Trophoblast cell (in vitro differentiated cells and primary cell): ENCODE measurements around the gene TSN.
"Not testable (repeated sequence)": the region's sequence is repeated elsewhere in the genome, so short reads cannot be mapped to it uniquely, and the experiment has no call there.

Experiments
- DNase-seq, 2 donors: peaks; one replicate each; pipeline ENCODE4 v3.0.0-alpha.2; 2016
- H2AFZ ChIP-seq: 2 replicates; pipeline ENCODE4 v1.6.1; 2013; ENCODE audit warnings: low read length, moderate library complexity, mild to moderate bottlenecking; ENCODE audit not compliant: insufficient read depth, poor library complexity
- H2AK5ac ChIP-seq: 2 replicates; pipeline ENCODE4 v1.6.1; 2013; ENCODE audit warnings: mild to moderate bottlenecking, low read length
- H2BK120ac ChIP-seq: 2 replicates; pipeline ENCODE4 v1.6.1; 2013; ENCODE audit warnings: low read length, mild to moderate bottlenecking, moderate library complexity; ENCODE audit not compliant: insufficient read depth, poor library complexity
- H2BK12ac ChIP-seq: 2 replicates; pipeline ENCODE4 v1.6.1; 2013; ENCODE audit warnings: mild to moderate bottlenecking, low read length, moderate library complexity
- H2BK5ac ChIP-seq: 2 replicates; pipeline ENCODE4 v1.6.1; 2013; ENCODE audit warnings: low read length, low read depth, moderate library complexity, mild to moderate bottlenecking; ENCODE audit not compliant: poor library complexity
- H3K14ac ChIP-seq: 2 replicates; pipeline ENCODE4 v1.6.1; 2013; ENCODE audit warnings: mild to moderate bottlenecking, low read length
- H3K18ac ChIP-seq: 2 replicates; pipeline ENCODE4 v1.6.1; 2013; ENCODE audit warnings: mild to moderate bottlenecking, low read length
- H3K23ac ChIP-seq: 2 replicates; pipeline ENCODE4 v1.6.1; 2013; ENCODE audit warnings: low read length
- H3K27ac ChIP-seq: 2 replicates; pipeline ENCODE4 v1.5.1; 2013; ENCODE audit warnings: low read depth, mild to moderate bottlenecking, inconsistent platforms, low read length, moderate library complexity
- H3K27me3 ChIP-seq: 2 replicates; pipeline ENCODE4 v1.6.1; 2013; ENCODE audit warnings: inconsistent platforms, mild to moderate bottlenecking, low read length, moderate library complexity; ENCODE audit not compliant: insufficient read depth
- H3K36me3 ChIP-seq, 2 experiments: 1 replicate in 1 of 2; 2 replicates in 1 of 2; pipeline ENCODE4 v1.6.1; 2013; ENCODE audit warnings: low read length in 2 of 2, mild to moderate bottlenecking in 2 of 2, moderate library complexity in 1 of 2; ENCODE audit not compliant: insufficient read depth in 2 of 2, control insufficient read depth in 1 of 2
- H3K4ac ChIP-seq: 2 replicates; pipeline ENCODE4 v1.6.1; 2013; ENCODE audit warnings: low read depth, mild to moderate bottlenecking, low read length, moderate library complexity
- H3K4me1 ChIP-seq, 2 experiments: 1 replicate in 1 of 2; 2 replicates in 1 of 2; pipeline ENCODE4 v1.6.1; 2013; ENCODE audit warnings: low read length in 2 of 2, mild to moderate bottlenecking in 2 of 2, moderate library complexity in 1 of 2; ENCODE audit not compliant: insufficient read depth in 2 of 2, control insufficient read depth in 1 of 2
- H3K4me2 ChIP-seq: 2 replicates; pipeline ENCODE4 v1.6.1; 2013; ENCODE audit warnings: inconsistent platforms, mild to moderate bottlenecking, low read length, moderate library complexity
- H3K4me3 ChIP-seq: 2 replicates; pipeline ENCODE4 v1.5.1; 2013; ENCODE audit warnings: mild to moderate bottlenecking, low read depth, low read length, inconsistent platforms
- H3K79me1 ChIP-seq: one replicate; pipeline ENCODE4 v1.6.1; 2013; ENCODE audit warnings: low read length
- H3K79me2 ChIP-seq: 2 replicates; pipeline ENCODE4 v1.6.1; 2013; ENCODE audit warnings: low read length, mild to moderate bottlenecking; ENCODE audit not compliant: control insufficient read depth, insufficient read depth, poor library complexity
- H3K9ac ChIP-seq: 2 replicates; pipeline ENCODE4 v1.6.1; 2013; ENCODE audit warnings: mild to moderate bottlenecking, low read length
- H3K9me3 ChIP-seq: 2 replicates; pipeline ENCODE4 v1.6.1; 2013; ENCODE audit warnings: low read depth, mild to moderate bottlenecking, control low read depth, inconsistent platforms, low read length; ENCODE audit not compliant: insufficient read depth
- H4K12ac ChIP-seq: 2 replicates; pipeline ENCODE4 v1.6.1; 2013; ENCODE audit warnings: low read depth, mild to moderate bottlenecking, low read length, moderate library complexity
- H4K8ac ChIP-seq: 2 replicates; pipeline ENCODE4 v1.6.1; 2013; ENCODE audit warnings: low read depth, mild to moderate bottlenecking, low read length, moderate library complexity
- H4K91ac ChIP-seq: one replicate; pipeline ENCODE4 v1.6.1; 2013; ENCODE audit warnings: low read depth, mild to moderate bottlenecking, low read length, moderate library complexity
- WGBS: extraction: QIAGEN DNeasy Blood & Tissue Kit; methylation state at CpG from one replicate; pipeline ENCODE4 v1.1.7; 2013; ENCODE audit warnings: missing lambda C conversion rate; ENCODE audit not compliant: insufficient read length, insufficient coverage; ENCODE audit errors: extremely low coverage; 5-methylcytosine and 5-hydroxymethylcytosine counted together

TSN gene

GRCh38 chr2:121727332-121727731 lies 28.1 kb upstream of the TSN start:
- H3K27ac ChIP-seq, result no peak overlapping the region
- no peak overlapping the region for H4K8ac ChIP-seq
- no peaks in the 10 kb centered on the region for H3K79me1 ChIP-seq
- no peak overlapping the region for H3K4ac ChIP-seq
- H3K27me3 ChIP-seq, result no peaks in the 10 kb centered on the region
- H2BK120ac ChIP-seq, result no peak overlapping the region
- H3K14ac ChIP-seq, result no peak overlapping the region
- no peaks in the 10 kb centered on the region for H3K79me2 ChIP-seq
- no peak overlapping the region for H2BK5ac ChIP-seq
- no peak overlapping the region for H2BK12ac ChIP-seq
- H3K36me3 ChIP-seq, result peaks cover 15 to 26% of the 10 kb centered on the region in 2 experiments
- no peak overlapping the region for H2AFZ ChIP-seq
- no peak for DNase-seq
- H3K4me3 ChIP-seq, result no peak overlapping the region
- no peak overlapping the region for H3K9ac ChIP-seq
- H3K4me2 ChIP-seq, result no peak overlapping the region
- no peaks in the 10 kb centered on the region for H3K9me3 ChIP-seq
- no peak overlapping the region for H3K18ac ChIP-seq
- no peak overlapping the region for H4K12ac ChIP-seq
- no peaks in the 10 kb centered on the region for H3K4me1 ChIP-seq
- no CpG with 5 or more reads among the region's 2 CpGs for WGBS
- no peak overlapping the region for H4K91ac ChIP-seq
- H3K23ac ChIP-seq, result no peak overlapping the region
- H2AK5ac ChIP-seq, result no peak overlapping the region

DNA sequence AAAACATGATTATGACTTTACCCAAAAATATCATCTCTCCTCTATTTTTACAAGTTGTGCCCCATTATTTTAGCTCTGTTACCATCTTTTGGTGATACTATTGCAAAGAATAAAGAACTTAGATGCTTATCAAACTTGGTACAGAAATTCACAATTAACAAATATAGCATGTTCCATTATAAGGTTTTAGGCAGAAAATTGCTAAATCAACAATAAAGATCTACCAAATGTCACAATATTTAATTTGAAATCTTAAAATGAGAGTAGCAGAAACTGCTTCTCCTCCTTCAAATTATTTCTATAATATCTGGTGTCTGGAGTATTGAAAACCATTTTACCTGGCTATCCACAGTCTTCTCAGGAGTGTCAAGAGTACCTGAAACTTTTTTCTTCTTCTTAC lies 27.5 kb upstream of the TSN start:
- H2BK120ac ChIP-seq, result no peak overlapping the region
- no peak overlapping the region for H2AK5ac ChIP-seq
- H3K36me3 ChIP-seq, result peaks cover 15 to 26% of the 10 kb centered on the region in 2 experiments
- no peak overlapping the region for H4K91ac ChIP-seq
- no peak overlapping the region for H3K23ac ChIP-seq
- H2BK12ac ChIP-seq, result no peak overlapping the region
- H3K18ac ChIP-seq, result no peak overlapping the region
- H3K9me3 ChIP-seq, result no peaks in the 10 kb centered on the region
- no peak overlapping the region for H2AFZ ChIP-seq
- no peak overlapping the region for H2BK5ac ChIP-seq
- H3K79me2 ChIP-seq, result no peaks in the 10 kb centered on the region
- no peak for DNase-seq
- H3K79me1 ChIP-seq, result no peaks in the 10 kb centered on the region
- no peak overlapping the region for H3K9ac ChIP-seq
- no peak overlapping the region for H3K27ac ChIP-seq
- no peak overlapping the region for H3K14ac ChIP-seq
- no peak overlapping the region for H4K8ac ChIP-seq
- no peak overlapping the region for H3K4me3 ChIP-seq
- H3K4me2 ChIP-seq, result no peak overlapping the region
- no peak overlapping the region for H3K4ac ChIP-seq
- H3K27me3 ChIP-seq, result no peaks in the 10 kb centered on the region
- H3K4me1 ChIP-seq, result no peaks in the 10 kb centered on the region
- no peak overlapping the region for H4K12ac ChIP-seq

DNA sequence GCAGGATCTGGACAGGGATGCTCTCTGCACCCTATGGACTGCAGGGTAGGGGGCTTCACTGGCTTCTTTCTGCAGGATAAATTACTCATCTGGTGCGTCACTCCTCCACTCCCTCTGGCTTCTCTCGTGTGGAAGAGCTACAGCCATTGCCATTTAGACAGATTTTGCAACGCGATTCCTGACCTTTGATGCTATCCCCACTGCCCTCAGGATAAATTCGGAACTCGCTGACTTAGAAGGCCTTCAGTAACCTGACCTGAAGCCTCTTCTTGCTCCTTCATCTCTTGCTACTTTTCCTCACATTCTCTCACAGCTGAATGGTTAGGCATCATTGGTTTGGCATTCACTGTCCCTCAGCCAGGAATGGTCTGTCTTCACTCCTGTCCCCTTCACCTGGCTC lies 24.1 kb upstream of the TSN start:
- no peak overlapping the region for H2AK5ac ChIP-seq
- H3K23ac ChIP-seq, result no peak overlapping the region
- H3K4me3 ChIP-seq, result peak overlapping the region; percentile 47
- H3K79me2 ChIP-seq, result peaks cover 3% of the 10 kb centered on the region
- no peak overlapping the region for H2BK5ac ChIP-seq
- no peak overlapping the region for H3K4ac ChIP-seq
- no peak overlapping the region for H4K8ac ChIP-seq
- H4K12ac ChIP-seq, result no peak overlapping the region
- H2BK12ac ChIP-seq, result no peak overlapping the region
- H2BK120ac ChIP-seq, result no peak overlapping the region
- DNase-seq, result peak; percentile 90 to 95
- H3K27ac ChIP-seq, result no peak overlapping the region
- H3K27me3 ChIP-seq, result no peaks in the 10 kb centered on the region
- H3K9me3 ChIP-seq, result no peaks in the 10 kb centered on the region
- H4K91ac ChIP-seq, result no peak overlapping the region
- no peak overlapping the region for H3K9ac ChIP-seq
- H3K36me3 ChIP-seq, result peaks cover 15 to 29% of the 10 kb centered on the region in 2 experiments
- H3K18ac ChIP-seq, result no peak overlapping the region
- no peaks in the 10 kb centered on the region for H3K4me1 ChIP-seq
- H3K14ac ChIP-seq, result no peak overlapping the region
- no CpG with 5 or more reads among the region's 6 CpGs for WGBS
- no peak overlapping the region for H3K4me2 ChIP-seq
- no peak overlapping the region for H2AFZ ChIP-seq
- peaks cover 2% of the 10 kb centered on the region for H3K79me1 ChIP-seq

DNA sequence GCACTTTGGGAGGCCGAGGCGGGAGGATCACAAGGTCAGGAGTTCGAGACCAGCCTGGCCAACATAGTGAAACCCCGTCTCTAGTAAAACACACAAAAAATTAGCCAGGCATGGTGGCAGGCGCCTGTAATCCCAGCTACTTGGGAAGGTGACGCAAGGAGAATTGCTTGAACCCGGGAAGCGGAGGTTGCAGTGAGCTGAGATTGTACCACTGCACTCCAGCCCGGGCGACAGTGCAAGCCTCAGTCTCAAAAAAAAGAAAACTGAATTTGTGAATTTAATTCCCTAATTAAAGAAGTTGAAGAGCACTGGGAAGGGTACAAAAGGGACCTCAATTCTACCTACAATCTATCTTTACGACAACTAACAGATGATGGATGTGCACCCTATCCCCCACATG lies 20.9 kb upstream of the TSN start:
- not testable (repeated sequence) for H4K12ac ChIP-seq, H2AFZ ChIP-seq, H3K79me1 ChIP-seq, H3K14ac ChIP-seq, H3K27me3 ChIP-seq, H3K4me2 ChIP-seq, H3K79me2 ChIP-seq, H3K9me3 ChIP-seq, H4K91ac ChIP-seq, H3K4me3 ChIP-seq, H2BK120ac ChIP-seq, H3K27ac ChIP-seq, H2BK12ac ChIP-seq, H3K9ac ChIP-seq, H3K4me1 ChIP-seq, DNase-seq, H3K23ac ChIP-seq, H3K4ac ChIP-seq, H4K8ac ChIP-seq, H3K18ac ChIP-seq, H2BK5ac ChIP-seq, H2AK5ac ChIP-seq
- WGBS, result no CpG with 5 or more reads among the region's 11 CpGs
- H3K36me3 ChIP-seq, result peaks cover 10 to 18% of the 10 kb centered on the region in 2 experiments
